T-helper 22 cell (primary cell): ENCODE results near the gene RASGEF1C.

Experiments
- DNase-seq: peaks from one replicate; pipeline ENCODE4 v3.0.0-alpha.2; 2020; ENCODE audit warnings: low read depth

RASGEF1C gene

GRCh38 chr5:180119031-180119902 lies 89.7 kb downstream of the RASGEF1C start:
- no peak for DNase-seq

GRCh38 chr5:180118391-180118791 lies 90.6 kb downstream of the RASGEF1C start:
- DNase-seq = no peak

- DNase-seq = no peak
Observed at GRCh38 chr5:180117000-180117725, 91.8 kb downstream of the RASGEF1C start.

- DNase-seq = no peak
Observed at GRCh38 chr5:180116077-180116999, 92.7 kb downstream of the RASGEF1C start.

- DNase-seq = no peak
Observed at GRCh38 chr5:180115326-180116076, 93.5 kb downstream of the RASGEF1C start.

GRCh38 chr5:180114304-180115003 lies 94.6 kb downstream of the RASGEF1C start:
- no peak for DNase-seq

GRCh38 chr5:180113660-180114303 lies 95.2 kb downstream of the RASGEF1C start:
- DNase-seq = no peak

- DNase-seq = no peak
Observed at GRCh38 chr5:180112181-180112861, 96.7 kb downstream of the RASGEF1C start.

GRCh38 chr5:180111273-180112002 lies 97.6 kb downstream of the RASGEF1C start:
- no peak for DNase-seq

GRCh38 chr5:180109920-180110319 lies 99.1 kb downstream of the RASGEF1C start:
- DNase-seq = no peak

- DNase-seq = no peak
Observed at GRCh38 chr5:180107005-180107404, 102.0 kb downstream of the RASGEF1C start.

GRCh38 chr5:180105827-180106312 lies 103.1 kb downstream of the RASGEF1C start:
- no peak for DNase-seq

GRCh38 chr5:180104168-180104530 lies 104.9 kb downstream of the RASGEF1C start:
- no peak for DNase-seq

GRCh38 chr5:180103487-180104167 lies 105.4 kb downstream of the RASGEF1C start:
- DNase-seq = no peak

- no peak for DNase-seq
Observed at GRCh38 chr5:180102636-180103035, 106.4 kb downstream of the RASGEF1C start.

- DNase-seq = no peak
Observed at GRCh38 chr5:180101451-180102105, 107.4 kb downstream of the RASGEF1C start.

- no peak for DNase-seq
Observed at GRCh38 chr5:180100621-180101450, 108.2 kb downstream of the RASGEF1C start.
